NCI-H146 (cell line): Measurements from ENCODE around the gene CDK4.

Experiments used
- DNase-seq: peaks from one replicate; lab custom pipeline; 2025; lab: John Stamatoyannopoulos, UW

The CDK4 gene

GRCh38 chr12:57771873-57772428 is 19.8 kb upstream of the CDK4 start, which contains the start of gene METTL1:
TSS of gene METTL1 (minus strand) at chr12:57772105. CDS start at chr12:57772083, 22 bp downstream.
- peak; percentile 95 for DNase-seq

GRCh38 chr12:57771236-57771872 is 19.2 kb upstream of the CDK4 start:
- DNase-seq = peak; percentile 88

- no peak for DNase-seq
Observed at GRCh38 chr12:57770734-57771133, 18.6 kb upstream of the CDK4 start.

GRCh38 chr12:57769594-57769993 is 17.5 kb upstream of the CDK4 start:
- DNase-seq = no peak

GRCh38 chr12:57767876-57768275 is 15.8 kb upstream of the CDK4 start:
- no peak for DNase-seq

GRCh38 chr12:57767305-57767698 is 15.2 kb upstream of the CDK4 start:
- no peak for DNase-seq

GRCh38 chr12:57766464-57767304 is 14.6 kb upstream of the CDK4 start, which contains the start of gene CYP27B1:
TSS of gene CYP27B1 (minus strand) at chr12:57767078. CDS start at chr12:57767041, 37 bp downstream.
- peak; percentile 10 for DNase-seq

- DNase-seq = peak; percentile 17
Observed at GRCh38 chr12:57765698-57766463, 13.8 kb upstream of the CDK4 start.

- peak; percentile 55 for DNase-seq
Observed at GRCh38 chr12:57765003-57765697, 13.0 kb upstream of the CDK4 start.

GRCh38 chr12:57764662-57765002 is 12.5 kb upstream of the CDK4 start:
- DNase-seq = peak; percentile 65

- DNase-seq = no peak
Observed at GRCh38 chr12:57763881-57764661, 12.0 kb upstream of the CDK4 start.

- DNase-seq = no peak
Observed at GRCh38 chr12:57762463-57762862, 10.4 kb upstream of the CDK4 start.

- DNase-seq = no peak
Observed at GRCh38 chr12:57761391-57761998, 9.4 kb upstream of the CDK4 start.

- no peak for DNase-seq
Observed at GRCh38 chr12:57760347-57760982, 8.4 kb upstream of the CDK4 start.

GRCh38 chr12:57759360-57759980 is 7.4 kb upstream of the CDK4 start:
- peak; percentile 34 for DNase-seq

- DNase-seq = no peak
Observed at GRCh38 chr12:57758552-57759359, 6.6 kb upstream of the CDK4 start.

GRCh38 chr12:57757771-57758170 is 5.7 kb upstream of the CDK4 start:
- no peak for DNase-seq
